Activated CD8-positive, alpha-beta memory T cell treated with anti-CD3 and anti-CD28 coated beads, Interleukin-2, amount 10 ng/mL, durations not matched to agents 7 days and 5 days (primary cell): ENCODE results near the gene KSR1. TPM values are rescaled to one million over a fixed set of nuclear protein-coding genes. Genes with fewer than 3 reads are reported as not detected.
"Not testable (repeated sequence)": the region's sequence is repeated elsewhere in the genome, so short reads cannot be mapped to it uniquely, and the experiment has no call there.

Experiments used
- ATAC-seq: fragments of 150-1000 bp; cut with Tn5 transposase; one replicate; pipeline ENCODE4 v1.10.0; 2021; ENCODE audit warnings: moderate library complexity
- CTCF ChIA-PET: fragments of 350-600 bp; sonication (Branson Sonifier 250); formaldehyde crosslinking; loops from one replicate; lab custom pipeline; 2021; ENCODE audit warnings: antibody characterized with exemption; lab: Charles Lee
- DNase-seq: peaks from one replicate; pipeline ENCODE4 v3.0.0-alpha.2; 2020
- H3K27ac Mint-ChIP-seq: one replicate; pipeline ENCODE4 v1.8.0; 2021; ENCODE audit warnings: mild to moderate bottlenecking, mixed read lengths
- H3K27me3 Mint-ChIP-seq: one replicate; pipeline ENCODE4 v1.8.0; 2021; ENCODE audit warnings: mixed read lengths
- H3K36me3 Mint-ChIP-seq: one replicate; pipeline ENCODE4 v1.8.0; 2021; ENCODE audit warnings: mild to moderate bottlenecking, mixed read lengths
- H3K4me1 Mint-ChIP-seq: one replicate; pipeline ENCODE4 v1.8.0; 2021; ENCODE audit warnings: mixed read lengths
- H3K4me3 Mint-ChIP-seq: one replicate; pipeline ENCODE4 v1.8.0; 2021; ENCODE audit warnings: mild to moderate bottlenecking, moderate library complexity, mixed read lengths
- H3K9me3 Mint-ChIP-seq: one replicate; pipeline ENCODE4 v1.8.0; 2022; ENCODE audit warnings: low read depth, mixed read lengths
- total RNA-seq, 2 experiments: library from RNA; stranded (reverse); gene quantifications; one replicate each; pipeline ENCODE4 v1.2.3, GENCODE V29; 2021

The KSR1 gene
- total RNA-seq, 2 experiments from 2014 or later, result 56.6 to 70.4 TPM

DNA sequence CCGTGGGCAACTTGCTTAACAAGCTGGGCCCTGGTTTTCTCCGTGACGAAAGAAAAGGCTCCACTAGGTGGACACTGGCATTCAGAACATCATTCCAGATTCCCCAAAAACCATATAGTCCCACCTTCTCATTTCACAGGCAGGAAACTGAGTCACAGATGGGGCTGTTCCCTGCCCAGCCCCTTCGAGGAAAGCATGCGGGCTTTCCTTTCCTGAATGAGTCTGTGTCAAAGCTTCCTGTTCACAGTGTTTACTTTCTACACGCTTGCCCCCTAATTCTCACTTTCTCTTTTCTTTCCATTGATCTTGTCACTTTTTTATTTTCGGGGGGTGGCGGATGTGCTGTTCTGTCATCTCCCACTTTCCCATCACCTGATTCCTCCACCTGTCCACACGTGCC is 164.5 kb downstream of the KSR1 start:
- Mint-ChIP-seq H3K4me3 (no peak overlapping the region), H3K27ac (peak overlapping the region; percentile 62), H3K36me3 (peaks cover 35% of the 10 kb centered on the region), H3K27me3 (no peaks in the 10 kb centered on the region), H3K4me1 (peaks cover 28% of the 10 kb centered on the region), H3K9me3 (no peaks in the 10 kb centered on the region)
- CTCF ChIA-PET, result interaction anchor here (0.6 to 4.8 kb wide), 4 partner anchors 21 to 197 kb away, joined by 3 to 16 read pairs (median 8); no protein-coding TSS in a partner anchor
- DNase-seq (no peak), ATAC-seq (no peak)

DNA sequence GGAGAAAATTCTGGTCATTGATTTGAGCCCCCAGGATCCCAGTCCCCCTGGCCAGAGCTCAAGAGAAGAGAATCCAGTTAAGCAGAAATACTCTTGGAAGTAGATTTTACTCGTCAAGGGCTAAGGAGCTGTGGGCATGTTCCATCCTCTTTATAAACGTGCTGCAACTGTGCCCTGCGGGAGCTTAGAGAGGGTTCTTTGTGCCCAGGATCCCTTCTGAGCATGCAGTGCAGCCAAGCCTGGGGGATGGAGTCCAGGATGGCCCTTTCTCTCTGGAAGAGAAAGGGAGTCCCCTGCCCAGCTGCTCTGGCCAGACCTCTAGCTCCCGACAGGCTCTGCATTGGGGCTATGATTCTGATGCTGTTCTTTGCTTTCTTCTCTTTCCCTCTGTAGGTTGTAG is 165.3 kb downstream of the KSR1 start:
- DNase-seq, result no peak

DNA sequence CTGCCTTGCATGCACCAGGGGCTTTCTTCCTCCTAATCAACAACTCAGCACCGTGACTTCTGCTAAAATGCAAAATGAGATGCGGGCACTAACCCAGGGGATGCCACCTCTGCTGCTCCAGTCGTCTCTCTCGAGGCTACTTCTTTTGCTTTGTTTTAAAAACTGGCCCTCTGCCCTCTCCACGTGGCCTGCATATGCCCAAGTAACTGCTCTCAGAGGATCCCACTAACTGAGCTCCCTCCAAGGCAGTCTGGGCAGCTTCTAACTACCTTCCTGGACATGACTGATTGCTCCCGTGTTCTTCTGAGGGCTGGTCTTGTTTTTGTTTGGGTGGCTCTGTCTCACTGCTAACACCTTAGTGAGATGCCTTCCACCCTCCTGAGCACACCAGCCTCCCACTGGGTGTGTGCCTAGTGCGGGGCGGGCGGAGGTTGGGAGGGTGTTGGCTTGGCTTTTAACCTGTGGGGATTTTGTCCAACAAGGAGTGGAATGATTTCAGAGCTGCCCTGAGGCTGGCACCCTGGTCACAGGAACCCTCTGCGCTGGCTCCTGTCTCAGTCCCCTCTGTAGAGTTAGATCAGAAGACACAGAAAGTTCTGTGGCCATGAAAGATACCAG is 165.8 kb downstream of the KSR1 start:
- CTCF ChIA-PET, result interaction anchor here (2.0 to 4.8 kb wide), 3 partner anchors 10 to 28 kb away, joined by 7 to 16 read pairs (median 8); no protein-coding TSS in a partner anchor
- H3K4me1 Mint-ChIP-seq, result peaks cover 16% of the 10 kb centered on the region
- no peak for DNase-seq
- no peaks in the 10 kb centered on the region for H3K27me3 Mint-ChIP-seq
- H3K9me3 Mint-ChIP-seq, result no peaks in the 10 kb centered on the region
- H3K4me3 Mint-ChIP-seq, result no peak overlapping the region
- no peak for ATAC-seq
- H3K36me3 Mint-ChIP-seq, result peaks cover 34% of the 10 kb centered on the region
- no peak overlapping the region for H3K27ac Mint-ChIP-seq

More for the DNA sequence above, 165.3 kb downstream of the KSR1 start:
- Mint-ChIP-seq H3K27me3 (no peaks in the 10 kb centered on the region), H3K4me1 (peaks cover 20% of the 10 kb centered on the region), H3K9me3 (no peaks in the 10 kb centered on the region), H3K4me3 (no peak overlapping the region), H3K36me3 (peaks cover 37% of the 10 kb centered on the region), H3K27ac (no peak overlapping the region)
- ATAC-seq, result no peak
- CTCF ChIA-PET, result interaction anchor here (0.6 to 4.8 kb wide), 4 partner anchors 22 to 198 kb away, joined by 3 to 16 read pairs (median 8); no protein-coding TSS in a partner anchor

DNA sequence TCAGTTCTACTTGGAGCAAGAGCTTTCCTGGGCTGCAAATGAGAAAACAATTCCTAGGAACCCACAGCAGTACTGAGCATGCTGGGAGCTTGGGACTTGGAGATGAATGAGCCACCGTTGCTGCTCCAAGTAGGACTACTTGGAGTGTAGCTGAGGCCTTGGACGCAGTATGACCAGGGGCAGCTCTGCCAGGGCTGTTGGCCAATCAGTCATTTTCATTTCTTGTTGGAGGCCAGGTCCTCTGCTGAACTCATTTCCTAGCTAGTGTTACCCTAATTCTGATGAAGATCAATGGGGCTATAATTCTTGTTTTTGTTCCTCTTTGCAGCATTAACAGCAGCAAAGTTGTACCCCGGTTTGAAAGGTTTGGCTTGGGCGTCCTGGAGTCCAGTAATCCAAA is 166.7 kb downstream of the KSR1 start:
- Mint-ChIP-seq H3K27me3 (no peaks in the 10 kb centered on the region), H3K27ac (no peak overlapping the region), H3K4me3 (no peak overlapping the region), H3K9me3 (no peaks in the 10 kb centered on the region), H3K36me3 (peaks cover 35% of the 10 kb centered on the region), H3K4me1 (peaks cover 24% of the 10 kb centered on the region)
- no peak for ATAC-seq
- DNase-seq, result no peak
- CTCF ChIA-PET, result interaction anchor here (2.0 to 4.8 kb wide), 2 partner anchors 9 to 23 kb away, joined by 8 to 16 read pairs; no protein-coding TSS in a partner anchor

DNA sequence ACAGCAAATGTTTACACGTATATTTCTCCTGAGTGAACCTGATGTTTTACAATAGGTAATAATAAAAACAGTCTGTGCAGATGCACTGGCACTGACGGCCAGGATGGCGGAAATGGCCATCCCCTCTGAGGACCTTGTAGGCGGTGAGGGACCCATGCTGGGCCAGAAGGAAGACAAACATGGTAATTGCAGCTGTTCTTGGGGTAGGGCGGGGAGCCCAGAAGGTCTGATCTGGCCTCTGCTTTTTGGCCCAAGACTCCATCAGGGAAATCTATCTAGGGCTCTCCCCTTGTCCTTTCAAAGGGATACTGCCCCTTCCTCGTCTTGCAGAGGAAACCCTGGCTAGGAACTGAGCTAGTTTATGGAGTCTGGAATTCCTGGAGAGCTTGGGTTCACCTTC is 167.4 kb downstream of the KSR1 start:
- H3K27me3 Mint-ChIP-seq, result no peaks in the 10 kb centered on the region
- H3K9me3 Mint-ChIP-seq, result no peaks in the 10 kb centered on the region
- peaks cover 30% of the 10 kb centered on the region for H3K4me1 Mint-ChIP-seq
- CTCF ChIA-PET, result interaction anchor here (2.0 to 4.8 kb wide), 2 partner anchors 8 to 24 kb away, joined by 8 to 16 read pairs; no protein-coding TSS in a partner anchor
- DNase-seq (no peak), ATAC-seq (no peak)
- peaks cover 30% of the 10 kb centered on the region for H3K36me3 Mint-ChIP-seq
- H3K4me3 Mint-ChIP-seq, result no peak overlapping the region
- no peak overlapping the region for H3K27ac Mint-ChIP-seq

- H3K27me3 Mint-ChIP-seq, result no peaks in the 10 kb centered on the region
- H3K36me3 Mint-ChIP-seq, result peaks cover 30% of the 10 kb centered on the region
- H3K9me3 Mint-ChIP-seq, result no peaks in the 10 kb centered on the region
- DNase-seq (no peak), ATAC-seq (no peak)
- peaks cover 37% of the 10 kb centered on the region for H3K4me1 Mint-ChIP-seq
- H3K27ac Mint-ChIP-seq, result no peak overlapping the region
- CTCF ChIA-PET, result interaction anchor here (0.8 to 4.8 kb wide), 3 partner anchors 19 to 27 kb away, joined by 3 to 16 read pairs (median 4); no protein-coding TSS in a partner anchor
- no peak overlapping the region for H3K4me3 Mint-ChIP-seq
Measured at GRCh38 chr17:27624539-27624938, 168.3 kb downstream of the KSR1 start.

GRCh38 chr17:27625856-27626255 is 169.6 kb downstream of the KSR1 start:
- H3K4me1 Mint-ChIP-seq, result peaks cover 37% of the 10 kb centered on the region
- no peak for ATAC-seq
- CTCF ChIA-PET, result interaction anchor here (1.0 kb wide), 2 partner anchors 26 to 29 kb away, joined by 3 read pairs; no protein-coding TSS in a partner anchor

DNA sequence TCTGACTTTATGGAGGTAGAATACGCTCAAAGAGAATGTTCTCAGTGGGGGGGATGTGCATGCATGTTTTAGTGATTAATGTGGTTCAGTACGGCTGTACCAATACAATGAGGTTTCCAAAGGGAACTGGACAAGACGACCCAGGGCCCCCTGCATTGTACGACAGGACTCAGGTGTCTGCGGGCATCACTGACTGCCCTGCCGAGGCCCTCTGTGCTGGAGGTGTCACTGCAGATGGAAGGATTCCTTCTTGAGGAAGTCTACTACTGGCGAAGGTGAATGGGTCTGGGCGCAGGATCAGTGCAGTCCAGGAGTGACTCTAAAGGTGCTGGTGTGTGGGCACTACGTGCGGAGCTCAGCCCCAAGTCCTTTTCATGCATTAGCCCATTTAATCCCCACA is 171.3 kb downstream of the KSR1 start:
- ATAC-seq (no peak), DNase-seq (no peak)
- Mint-ChIP-seq H3K9me3 (no peaks in the 10 kb centered on the region), H3K4me1 (peaks cover 40% of the 10 kb centered on the region), H3K36me3 (peaks cover 31% of the 10 kb centered on the region), H3K27me3 (no peaks in the 10 kb centered on the region), H3K27ac (no peak overlapping the region), H3K4me3 (no peak overlapping the region)
- CTCF ChIA-PET, result interaction anchor here (1.5 to 1.9 kb wide), 3 partner anchors 19 to 389 kb away, joined by 3 to 5 read pairs (median 3); no protein-coding TSS in a partner anchor

More at GRCh38 chr17:27625856-27626255, 169.6 kb downstream of the KSR1 start:
- peaks cover 27% of the 10 kb centered on the region for H3K36me3 Mint-ChIP-seq
- no peak for DNase-seq
- H3K4me3 Mint-ChIP-seq, result no peak overlapping the region
- H3K9me3 Mint-ChIP-seq, result no peaks in the 10 kb centered on the region
- no peaks in the 10 kb centered on the region for H3K27me3 Mint-ChIP-seq
- H3K27ac Mint-ChIP-seq, result no peak overlapping the region

- no peaks in the 10 kb centered on the region for H3K9me3 Mint-ChIP-seq
- no peak overlapping the region for H3K4me3 Mint-ChIP-seq
- ATAC-seq, result peak; percentile 26
- H3K27me3 Mint-ChIP-seq, result no peaks in the 10 kb centered on the region
- peak; percentile 68 for DNase-seq
- peaks cover 48% of the 10 kb centered on the region for H3K4me1 Mint-ChIP-seq
- H3K36me3 Mint-ChIP-seq, result peaks cover 24% of the 10 kb centered on the region
- H3K27ac Mint-ChIP-seq, result peak overlapping the region; percentile 35
- CTCF ChIA-PET, result interaction anchor here (0.9 to 1.9 kb wide), 4 partner anchors 18 to 390 kb away, joined by 3 to 5 read pairs (median 3); no protein-coding TSS in a partner anchor
Measured at GRCh38 chr17:27628376-27628775, 172.1 kb downstream of the KSR1 start.

GRCh38 chr17:27629260-27629659 is 173.0 kb downstream of the KSR1 start:
- CTCF ChIA-PET, result interaction anchor here (1.5 to 1.8 kb wide), 2 partner anchors 15 to 24 kb away, joined by 3 to 5 read pairs; no protein-coding TSS in a partner anchor
- Mint-ChIP-seq H3K4me1 (peaks cover 56% of the 10 kb centered on the region), H3K36me3 (peaks cover 23% of the 10 kb centered on the region), H3K27ac (peak overlapping the region; percentile 16)
- ATAC-seq, H3K27me3 Mint-ChIP-seq, H3K4me3 Mint-ChIP-seq, DNase-seq, H3K9me3 Mint-ChIP-seq: not testable (repeated sequence)

DNA sequence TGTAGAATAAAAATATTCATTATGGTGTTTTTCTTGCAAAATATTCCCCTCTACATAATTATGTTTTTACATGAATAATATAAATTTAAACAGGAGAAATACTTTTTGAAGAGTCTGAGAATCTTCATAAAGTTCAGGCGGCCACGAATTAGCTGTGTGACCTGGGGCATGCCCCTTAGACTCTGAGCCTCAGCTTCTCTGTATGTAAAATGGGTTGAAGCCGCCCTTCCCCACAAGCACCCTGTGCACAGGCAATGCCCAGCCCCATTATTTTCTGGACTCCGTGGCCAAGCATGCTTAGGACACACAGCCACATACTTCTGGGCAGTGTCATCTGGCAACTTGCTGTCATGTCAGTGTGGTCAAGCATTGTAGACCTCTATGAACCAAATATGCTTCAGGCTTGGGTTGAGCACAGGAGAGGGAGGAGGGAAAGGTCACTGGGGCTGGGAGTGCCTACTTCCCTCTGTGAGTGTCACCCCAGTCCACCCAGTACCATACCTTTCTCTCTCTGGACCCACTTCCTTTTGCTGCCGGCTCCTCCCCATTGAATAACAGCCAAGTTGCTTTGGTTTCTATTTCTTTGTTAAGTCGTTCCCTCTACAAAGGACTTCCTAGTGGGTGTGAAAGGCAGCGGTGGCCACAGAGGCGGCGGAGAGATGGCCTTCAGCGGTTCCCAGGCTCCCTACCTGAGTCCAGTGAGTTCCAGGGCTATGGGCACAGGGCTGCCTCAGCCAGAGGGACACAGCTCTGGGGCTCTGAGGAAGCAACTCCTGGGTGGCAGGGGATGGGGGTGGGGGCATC is 174.6 kb downstream of the KSR1 start, which contains the start of gene LGALS9:
TSS of gene LGALS9 (plus strand) at position 582 of the 804 bp plus-strand sequence. CDS start at position 660, 78 bp downstream.
- CTCF ChIA-PET, result interaction anchor here (0.6 to 4.8 kb wide), 11 partner anchors 8 to 126 kb away, joined by 3 to 32 read pairs (median 4); no protein-coding TSS in a partner anchor
- Mint-ChIP-seq H3K9me3 (no peaks in the 10 kb centered on the region), H3K27ac (peak within 1 kb of the TSS; percentile 94), H3K36me3 (peaks cover 31% of the 10 kb centered on the region), H3K4me1 (peaks cover 68% of the 10 kb centered on the region), H3K27me3 (no peaks in the 10 kb centered on the region), H3K4me3 (peak within 1 kb of the TSS; percentile 93)
- ATAC-seq (peak; percentile 84), DNase-seq (peak; percentile 72)

- DNase-seq (no peak), ATAC-seq (peak; percentile 73)
- CTCF ChIA-PET, result interaction anchor here (0.6 to 4.8 kb wide), 10 partner anchors 9 to 125 kb away, joined by 3 to 32 read pairs (median 8); no protein-coding TSS in a partner anchor
- Mint-ChIP-seq H3K4me3 (peak overlapping the region; percentile 93), H3K27ac (peak overlapping the region; percentile 94), H3K9me3 (no peaks in the 10 kb centered on the region), H3K4me1 (peaks cover 68% of the 10 kb centered on the region), H3K36me3 (peaks cover 31% of the 10 kb centered on the region), H3K27me3 (no peaks in the 10 kb centered on the region)
Measured at GRCh38 chr17:27631411-27631760, 175.1 kb downstream of the KSR1 start.
